Measurements from ENCODE around the gene HINT3. TPM values are rescaled to one million over a fixed set of nuclear protein-coding genes. Genes with fewer than 3 reads are reported as not detected.

HINT3 gene
- total and polyA plus RNA-seq, 2 of the 13 experiments (the other 11 are each of a cell fraction or from before 2014, with no cell fraction given) = 3.1 to 22.8 TPM

DNA sequence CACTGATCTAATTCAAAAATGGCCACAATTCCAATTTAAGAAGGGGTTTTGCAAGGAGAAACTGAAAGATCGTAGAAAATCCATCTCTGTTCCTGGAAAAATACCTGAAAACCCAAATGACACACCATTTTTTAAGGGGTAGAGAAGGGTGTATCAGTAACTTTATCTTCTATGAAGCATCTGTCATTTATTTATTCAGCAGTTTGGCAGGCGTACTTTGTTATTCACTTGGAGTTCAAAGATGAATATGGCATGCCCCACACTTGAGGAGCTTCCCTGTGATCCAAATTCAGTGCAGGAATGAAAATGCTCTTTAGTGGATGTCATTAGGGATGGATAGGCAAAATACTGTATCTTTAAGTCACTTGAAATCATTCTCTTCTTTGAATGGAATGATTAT lies 7.2 kb downstream of the HINT3 start:
- Histone ChIP-seq H4K20me1 (ENCODE audit: insufficient read depth, low read length) (no peaks in the 10 kb centered on the region), H3K4me1 (ENCODE audit: insufficient read depth, low read length) (peaks cover 23% of the 10 kb centered on the region), H3K27me3 (ENCODE audit: control insufficient read depth in 1 of 2, insufficient read depth in 2 of 2, low read length in 2 of 2) (no peaks in the 10 kb centered on the region), H3K9me3 (ENCODE audit: low read length) (no peaks in the 10 kb centered on the region), H3K27ac (ENCODE audit: extremely low read length, insufficient read depth, low read length) (no peak overlapping the region), H3K9ac (ENCODE audit: insufficient read depth, low read depth, low read length) (no peak overlapping the region), H3K36me3 (replicated peaks in 1 of 2; ENCODE audit: control insufficient read depth in 1 of 2, insufficient read depth in 2 of 2, low read length in 2 of 2) (peaks cover 4 to 19% of the 10 kb centered on the region in 2 experiments; a peak in 4 of 5 replicates), H2AFZ (ENCODE audit: low read length) (no peak overlapping the region), H3K79me2 (ENCODE audit: insufficient read depth, low read length) (peaks cover 23% of the 10 kb centered on the region), H3K4me3 (replicated peaks in 1 of 3; ENCODE audit: insufficient read depth in 1 of 3, low read depth in 2 of 3, low read length in 3 of 3) (no peak overlapping the region), H3K4me2 (ENCODE audit: low read depth, low read length) (no peak overlapping the region)
- DNase-seq (ENCODE audit: low spot score) = no peak
- ATAC-seq = no peak
- no TSS peak for BruUV-seq (replicated peaks)
- in situ Hi-C loops (cut with HindIII; ENCODE audit: extremely low pct_ligation_motif_present, low pct_unique_long_range_greater_than_20kb) = no loop called here
- CTCF ChIA-PET (ENCODE audit: low intra/inter-chr PET ratio, low total read pairs) = no interaction called here
- WGBS (ENCODE audit: low lambda C conversion rate) = 93% methylated on average over 2 of the region's 2 CpGs
- POLR2A ChIA-PET = interaction anchor here (0.7 to 1.8 kb wide), 3 partner anchors 21 to 42 kb away, joined by 3 to 6 read pairs (median 3); partner anchors contain the start of gene TRMT11
- FAIRE-seq = no peak
- intact Hi-C loops (cut with micrococcal nuclease; ENCODE audit: unreplicated experiment) = no loop called here
- TF ChIP-seq ZNF768 (CRISPR knock-in tag; IDR thresholded peaks at IDR 0.05) = no peak
- TF ChIP-seq, protein P1, sequence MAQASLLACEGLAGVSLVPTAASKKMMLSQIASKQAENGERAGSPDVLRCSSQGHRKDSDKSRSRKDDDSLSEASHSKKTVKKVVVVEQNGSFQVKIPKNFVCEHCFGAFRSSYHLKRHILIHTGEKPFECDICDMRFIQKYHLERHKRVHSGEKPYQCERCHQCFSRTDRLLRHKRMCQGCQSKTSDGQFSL (CRISPR knock-in tag; IDR thresholded peaks at IDR 0.05) = no peak
- TF ChIP-seq, protein P2, sequence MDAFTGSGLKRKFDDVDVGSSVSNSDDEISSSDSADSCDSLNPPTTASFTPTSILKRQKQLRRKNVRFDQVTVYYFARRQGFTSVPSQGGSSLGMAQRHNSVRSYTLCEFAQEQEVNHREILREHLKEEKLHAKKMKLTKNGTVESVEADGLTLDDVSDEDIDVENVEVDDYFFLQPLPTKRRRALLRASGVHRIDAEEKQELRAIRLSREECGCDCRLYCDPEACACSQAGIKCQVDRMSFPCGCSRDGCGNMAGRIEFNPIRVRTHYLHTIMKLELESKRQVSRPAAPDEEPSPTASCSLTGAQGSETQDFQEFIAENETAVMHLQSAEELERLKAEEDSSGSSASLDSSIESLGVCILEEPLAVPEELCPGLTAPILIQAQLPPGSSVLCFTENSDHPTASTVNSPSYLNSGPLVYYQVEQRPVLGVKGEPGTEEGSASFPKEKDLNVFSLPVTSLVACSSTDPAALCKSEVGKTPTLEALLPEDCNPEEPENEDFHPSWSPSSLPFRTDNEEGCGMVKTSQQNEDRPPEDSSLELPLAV (CRISPR knock-in tag; conservative IDR thresholded peaks at IDR 0.05; ENCODE audit: low read depth) = no peak
- TF ChIP-seq ZFX (CRISPR knock-in tag; IDR thresholded peaks at IDR 0.05; ENCODE audit: low read depth) = no peak
- no peak for TF ChIP-seq ZNF335 (CRISPR knock-in tag; IDR thresholded peaks at IDR 0.05)
- TF ChIP-seq, protein P3, sequence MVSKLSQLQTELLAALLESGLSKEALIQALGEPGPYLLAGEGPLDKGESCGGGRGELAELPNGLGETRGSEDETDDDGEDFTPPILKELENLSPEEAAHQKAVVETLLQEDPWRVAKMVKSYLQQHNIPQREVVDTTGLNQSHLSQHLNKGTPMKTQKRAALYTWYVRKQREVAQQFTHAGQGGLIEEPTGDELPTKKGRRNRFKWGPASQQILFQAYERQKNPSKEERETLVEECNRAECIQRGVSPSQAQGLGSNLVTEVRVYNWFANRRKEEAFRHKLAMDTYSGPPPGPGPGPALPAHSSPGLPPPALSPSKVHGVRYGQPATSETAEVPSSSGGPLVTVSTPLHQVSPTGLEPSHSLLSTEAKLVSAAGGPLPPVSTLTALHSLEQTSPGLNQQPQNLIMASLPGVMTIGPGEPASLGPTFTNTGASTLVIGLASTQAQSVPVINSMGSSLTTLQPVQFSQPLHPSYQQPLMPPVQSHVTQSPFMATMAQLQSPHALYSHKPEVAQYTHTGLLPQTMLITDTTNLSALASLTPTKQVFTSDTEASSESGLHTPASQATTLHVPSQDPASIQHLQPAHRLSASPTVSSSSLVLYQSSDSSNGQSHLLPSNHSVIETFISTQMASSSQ (IDR thresholded peaks at IDR 0.05; ENCODE audit: low read depth) = no peak
- TF ChIP-seq, protein P3 (CRISPR knock-in tag; IDR thresholded peaks at IDR 0.05; ENCODE audit: borderline replicate concordance) = no peak
- TF ChIP-seq, protein P4, sequence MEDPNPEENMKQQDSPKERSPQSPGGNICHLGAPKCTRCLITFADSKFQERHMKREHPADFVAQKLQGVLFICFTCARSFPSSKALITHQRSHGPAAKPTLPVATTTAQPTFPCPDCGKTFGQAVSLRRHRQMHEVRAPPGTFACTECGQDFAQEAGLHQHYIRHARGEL (CRISPR knock-in tag; IDR thresholded peaks at IDR 0.05) = no peak
- no peak for TF ChIP-seq ZNF891 (CRISPR knock-in tag; IDR thresholded peaks at IDR 0.05)
- TF ChIP-seq, protein P5, sequence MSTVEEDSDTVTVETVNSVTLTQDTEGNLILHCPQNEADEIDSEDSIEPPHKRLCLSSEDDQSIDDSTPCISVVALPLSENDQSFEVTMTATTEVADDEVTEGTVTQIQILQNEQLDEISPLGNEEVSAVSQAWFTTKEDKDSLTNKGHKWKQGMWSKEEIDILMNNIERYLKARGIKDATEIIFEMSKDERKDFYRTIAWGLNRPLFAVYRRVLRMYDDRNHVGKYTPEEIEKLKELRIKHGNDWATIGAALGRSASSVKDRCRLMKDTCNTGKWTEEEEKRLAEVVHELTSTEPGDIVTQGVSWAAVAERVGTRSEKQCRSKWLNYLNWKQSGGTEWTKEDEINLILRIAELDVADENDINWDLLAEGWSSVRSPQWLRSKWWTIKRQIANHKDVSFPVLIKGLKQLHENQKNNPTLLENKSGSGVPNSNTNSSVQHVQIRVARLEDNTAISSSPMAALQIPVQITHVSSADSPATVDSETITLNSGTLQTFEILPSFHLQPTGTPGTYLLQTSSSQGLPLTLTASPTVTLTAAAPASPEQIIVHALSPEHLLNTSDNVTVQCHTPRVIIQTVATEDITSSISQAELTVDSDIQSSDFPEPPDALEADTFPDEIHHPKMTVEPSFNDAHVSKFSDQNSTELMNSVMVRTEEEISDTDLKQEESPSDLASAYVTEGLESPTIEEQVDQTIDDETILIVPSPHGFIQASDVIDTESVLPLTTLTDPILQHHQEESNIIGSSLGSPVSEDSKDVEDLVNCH (CRISPR knock-in tag; IDR thresholded peaks at IDR 0.05) = no peak
- no peak for TF ChIP-seq ZEB1 (IDR thresholded peaks at IDR 0.05; ENCODE audit: insufficient replicate concordance, low read depth)
- TF ChIP-seq CBX5 (CRISPR knock-in tag; IDR thresholded peaks at IDR 0.05; ENCODE audit: borderline replicate concordance) = no peak
- TF ChIP-seq PLRG1 (conservative IDR thresholded peaks at IDR 0.05) = no peak
- no peak for TF ChIP-seq POLR2AphosphoS5 (IDR thresholded peaks at IDR 0.05; ENCODE audit: low read depth, low read length)
- no peak for TF ChIP-seq NRL (CRISPR knock-in tag; IDR thresholded peaks at IDR 0.05; ENCODE audit: borderline replicate concordance)
- TF ChIP-seq THAP11 (CRISPR knock-in tag; IDR thresholded peaks at IDR 0.05) = no peak
- TF ChIP-seq FOSL2 (CRISPR knock-in tag; IDR thresholded peaks at IDR 0.05) = no peak
- no peak for TF ChIP-seq DMAP1 (CRISPR knock-in tag; IDR thresholded peaks at IDR 0.05)
- no peak for TF ChIP-seq ATF1 (CRISPR knock-in tag; IDR thresholded peaks at IDR 0.05)
